ENCODE measurements around the gene RIPPLY3. TPM values are rescaled to one million over a fixed set of nuclear protein-coding genes. Genes with fewer than 3 reads are reported as not detected.

Gene RIPPLY3
- total RNA-seq, 6 experiments from 2014 or later, result 0.12 to 0.18 (median 0.17) TPM; not detected in 3

GRCh38 chr21:36981049-36981391, 25.5 kb upstream of the RIPPLY3 start:
- H3K27ac ChIP-seq, result no peak overlapping the region
- no peaks in the 10 kb centered on the region for H3K9me3 ChIP-seq
- TF ChIP-seq POLR2A (IDR thresholded peaks at IDR 0.05), result no peak
- TF ChIP-seq, protein P1, sequence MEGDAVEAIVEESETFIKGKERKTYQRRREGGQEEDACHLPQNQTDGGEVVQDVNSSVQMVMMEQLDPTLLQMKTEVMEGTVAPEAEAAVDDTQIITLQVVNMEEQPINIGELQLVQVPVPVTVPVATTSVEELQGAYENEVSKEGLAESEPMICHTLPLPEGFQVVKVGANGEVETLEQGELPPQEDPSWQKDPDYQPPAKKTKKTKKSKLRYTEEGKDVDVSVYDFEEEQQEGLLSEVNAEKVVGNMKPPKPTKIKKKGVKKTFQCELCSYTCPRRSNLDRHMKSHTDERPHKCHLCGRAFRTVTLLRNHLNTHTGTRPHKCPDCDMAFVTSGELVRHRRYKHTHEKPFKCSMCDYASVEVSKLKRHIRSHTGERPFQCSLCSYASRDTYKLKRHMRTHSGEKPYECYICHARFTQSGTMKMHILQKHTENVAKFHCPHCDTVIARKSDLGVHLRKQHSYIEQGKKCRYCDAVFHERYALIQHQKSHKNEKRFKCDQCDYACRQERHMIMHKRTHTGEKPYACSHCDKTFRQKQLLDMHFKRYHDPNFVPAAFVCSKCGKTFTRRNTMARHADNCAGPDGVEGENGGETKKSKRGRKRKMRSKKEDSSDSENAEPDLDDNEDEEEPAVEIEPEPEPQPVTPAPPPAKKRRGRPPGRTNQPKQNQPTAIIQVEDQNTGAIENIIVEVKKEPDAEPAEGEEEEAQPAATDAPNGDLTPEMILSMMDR (IDR thresholded peaks at IDR 0.05), result no peak

GRCh38 chr21:36981977-36982700, 24.4 kb upstream of the RIPPLY3 start:
- no peak for TF ChIP-seq POLR2A (IDR thresholded peaks at IDR 0.05)
- TF ChIP-seq, protein P1 (IDR thresholded peaks at IDR 0.05), result no peak
- 64% methylated on average over 6 of the region's 6 CpGs for WGBS (ENCODE audit: insufficient coverage, low coverage, low lambda C conversion rate, missing lambda C conversion rate)
- H3K4me1 ChIP-seq, result peaks cover 0 to 4% (median 0%) of the 10 kb centered on the region in 4 donors
- intact Hi-C loops (cut with DNase I), result no loop called here
- H3K27me3 ChIP-seq, result no peaks in the 10 kb centered on the region
- H3K27ac ChIP-seq, result no peak overlapping the region
- H3K9me3 ChIP-seq, result no peaks in the 10 kb centered on the region
- H3K36me3 ChIP-seq, result no peaks in the 10 kb centered on the region
- DNase-seq, result no peak
- ATAC-seq, result no peak
- no peak overlapping the region for H3K4me3 ChIP-seq

More at GRCh38 chr21:36981049-36981391, 25.5 kb upstream of the RIPPLY3 start:
- H3K36me3 ChIP-seq, result no peaks in the 10 kb centered on the region
- DNase-seq, result no peak
- ATAC-seq, result no peak
- H3K27me3 ChIP-seq, result no peaks in the 10 kb centered on the region
- H3K4me1 ChIP-seq, result peaks cover 0 to 4% (median 0%) of the 10 kb centered on the region in 4 donors
- H3K4me3 ChIP-seq, result peak overlapping the region; percentile 42 to 62 (median 56)
- intact Hi-C loops (cut with DNase I), result no loop called here
- 40% methylated on average over 1 of the region's 2 CpGs for WGBS (ENCODE audit: insufficient coverage, low coverage, low lambda C conversion rate, missing lambda C conversion rate)

DNA sequence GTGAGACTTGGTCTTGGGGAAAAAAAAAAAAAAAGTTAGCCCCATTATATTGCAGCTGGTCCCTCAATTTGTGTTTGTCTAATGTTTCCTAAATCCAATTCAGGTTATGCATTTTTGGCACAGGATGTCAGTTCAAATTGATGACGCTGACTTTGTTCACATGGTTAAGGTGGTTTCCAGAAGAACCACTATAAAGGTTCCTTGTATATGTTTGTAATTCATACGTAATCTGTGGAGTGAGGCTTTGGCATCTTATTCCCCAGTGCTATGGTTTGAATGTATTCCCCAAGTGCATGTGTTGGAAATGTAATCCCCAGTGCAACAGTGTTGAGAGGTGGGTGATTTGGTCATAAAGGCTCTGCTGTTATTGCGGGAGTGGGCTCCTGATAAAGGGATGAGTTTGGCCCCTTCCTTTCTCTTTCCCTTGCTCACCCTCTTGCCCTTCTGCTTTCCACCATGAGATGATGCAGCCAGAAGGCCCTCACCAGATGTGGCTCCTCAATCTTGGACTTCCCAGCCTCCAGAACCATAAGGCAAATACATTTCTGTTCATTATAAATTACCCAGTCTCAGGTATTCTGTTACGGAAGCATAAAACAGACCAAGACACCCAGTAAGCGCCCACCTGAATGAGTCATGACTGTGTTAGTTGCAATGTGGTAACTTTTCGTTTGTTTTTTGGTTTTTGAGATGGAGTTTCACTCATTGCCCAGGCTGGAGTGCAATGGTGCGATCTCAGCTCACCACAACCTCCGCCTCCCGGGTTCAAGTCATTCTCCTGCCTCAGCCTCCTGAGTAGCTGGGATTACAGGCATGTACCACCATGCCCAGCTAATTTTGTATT, 20.5 kb upstream of the RIPPLY3 start:
- no peak for ATAC-seq
- no peaks in the 10 kb centered on the region for H3K9me3 ChIP-seq
- peaks cover 0 to 12% (median 4%) of the 10 kb centered on the region in 4 donors for H3K4me1 ChIP-seq
- WGBS (ENCODE audit: insufficient coverage, low coverage, low lambda C conversion rate, missing lambda C conversion rate), result 83% methylated on average over 6 of the region's 9 CpGs
- no peaks in the 10 kb centered on the region for H3K27me3 ChIP-seq
- H3K36me3 ChIP-seq, result no peaks in the 10 kb centered on the region
- DNase-seq, result no peak
- no peak overlapping the region for H3K4me3 ChIP-seq
- intact Hi-C loops (cut with DNase I), result no loop called here
- H3K27ac ChIP-seq, result no peak overlapping the region
- TF ChIP-seq POLR2A (IDR thresholded peaks at IDR 0.05), result no peak
- TF ChIP-seq, protein P1 (IDR thresholded peaks at IDR 0.05), result no peak

GRCh38 chr21:36987845-36988244, 18.7 kb upstream of the RIPPLY3 start:
- no peaks in the 10 kb centered on the region for H3K27me3 ChIP-seq
- H3K9me3 ChIP-seq, result no peaks in the 10 kb centered on the region
- peak in 1 of 4 donors; percentile 5 for ATAC-seq
- H3K27ac ChIP-seq, result no peak overlapping the region
- DNase-seq, result no peak
- peaks cover 0 to 12% (median 4%) of the 10 kb centered on the region in 4 donors for H3K4me1 ChIP-seq
- no peaks in the 10 kb centered on the region for H3K36me3 ChIP-seq
- H3K4me3 ChIP-seq, result no peak overlapping the region
- intact Hi-C loops (cut with DNase I), result no loop called here
- TF ChIP-seq, protein P1 (IDR thresholded peaks at IDR 0.05), result no peak
- no peak for TF ChIP-seq POLR2A (IDR thresholded peaks at IDR 0.05)
